ENCODE measurements around the gene RAX2. TPM values are rescaled to one million over a fixed set of nuclear protein-coding genes. Genes with fewer than 3 reads are reported as not detected.
A peak's percentile ranks its signal among the peaks of the same experiment; 100 is the strongest.

Gene RAX2
- total and polyA plus RNA-seq, 4 donors, result 0.01 TPM; not detected in 3

- H3K4me1 ChIP-seq (ENCODE audit: control insufficient read depth in 5 of 5, insufficient read depth in 5 of 5, low read length in 5 of 5), result no peaks in the 10 kb centered on the region
- ATAC-seq (ENCODE audit: insufficient read depth, low FRiP score) (no peak), DNase-seq (no peak)
- H3K36me3 ChIP-seq (ENCODE audit: control insufficient read depth in 4 of 4, insufficient read depth in 4 of 4, low read length in 4 of 4), result no peaks in the 10 kb centered on the region
- no peak for TF ChIP-seq CTCF (IDR thresholded peaks at IDR 0.05; ENCODE audit: control extremely low read depth, extremely low read depth)
- H3K9me3 ChIP-seq (ENCODE audit: control insufficient read depth in 4 of 4, insufficient read depth in 3 of 4, low read length in 3 of 4), result peaks cover 0 to 24% (median 13%) of the 10 kb centered on the region in 4 donors
- 1% methylated on average over 41 to 47 of the region's 47 CpGs for WGBS, 2 donors
- H3K27ac ChIP-seq (ENCODE audit: low read depth in 1 of 2, low read length in 1 of 2), result peak overlapping the region in 1 of 2 donors; percentile 32
- peak overlapping the region; percentile 66 for H3K4me3 ChIP-seq
- H3K9ac ChIP-seq (ENCODE audit: insufficient read depth in 1 of 2, low read length in 2 of 2), result no peak overlapping the region
- peaks cover 0 to 16% (median 7%) of the 10 kb centered on the region in 3 donors for H3K27me3 ChIP-seq (ENCODE audit: control insufficient read depth in 3 of 3, insufficient read depth in 3 of 3, low read length in 2 of 3)
Observed at GRCh38 chr19:3785451-3785937, 13.5 kb upstream of the RAX2 start.

GRCh38 chr19:3784607-3785450 lies 12.8 kb upstream of the RAX2 start:
- ATAC-seq (ENCODE audit: insufficient read depth, low FRiP score) (no peak), DNase-seq (no peak)
- H3K4me3 ChIP-seq, result peak overlapping the region; percentile 14
- no peaks in the 10 kb centered on the region for H3K36me3 ChIP-seq (ENCODE audit: control insufficient read depth in 4 of 4, insufficient read depth in 4 of 4, low read length in 4 of 4)
- 22 to 23% methylated on average over 24 to 25 of the region's 25 CpGs for WGBS, 2 donors
- H3K27me3 ChIP-seq (ENCODE audit: control insufficient read depth in 3 of 3, insufficient read depth in 3 of 3, low read length in 2 of 3), result peaks cover 0 to 16% (median 7%) of the 10 kb centered on the region in 3 donors
- peaks cover 0 to 24% (median 13%) of the 10 kb centered on the region in 4 donors for H3K9me3 ChIP-seq (ENCODE audit: control insufficient read depth in 4 of 4, insufficient read depth in 3 of 4, low read length in 3 of 4)
- H3K27ac ChIP-seq (ENCODE audit: low read depth in 1 of 2, low read length in 1 of 2), result no peak overlapping the region
- no peaks in the 10 kb centered on the region for H3K4me1 ChIP-seq (ENCODE audit: control insufficient read depth in 5 of 5, insufficient read depth in 5 of 5, low read length in 5 of 5)
- no peak overlapping the region for H3K9ac ChIP-seq (ENCODE audit: insufficient read depth in 1 of 2, low read length in 2 of 2)
- TF ChIP-seq CTCF (IDR thresholded peaks at IDR 0.05; ENCODE audit: control extremely low read depth, extremely low read depth), result no peak

GRCh38 chr19:3783660-3784584 lies 11.9 kb upstream of the RAX2 start:
- TF ChIP-seq CTCF (IDR thresholded peaks at IDR 0.05; ENCODE audit: control extremely low read depth, extremely low read depth), result no peak
- Histone ChIP-seq H3K4me3 (no peak overlapping the region), H3K27ac (ENCODE audit: low read depth in 1 of 2, low read length in 1 of 2) (no peak overlapping the region), H3K36me3 (ENCODE audit: control insufficient read depth in 4 of 4, insufficient read depth in 4 of 4, low read length in 4 of 4) (no peaks in the 10 kb centered on the region), H3K9me3 (ENCODE audit: control insufficient read depth in 4 of 4, insufficient read depth in 3 of 4, low read length in 3 of 4) (peaks cover 0 to 24% (median 13%) of the 10 kb centered on the region in 4 donors), H3K27me3 (ENCODE audit: control insufficient read depth in 3 of 3, insufficient read depth in 3 of 3, low read length in 2 of 3) (peaks cover 0 to 16% (median 7%) of the 10 kb centered on the region in 3 donors), H3K4me1 (ENCODE audit: control insufficient read depth in 5 of 5, insufficient read depth in 5 of 5, low read length in 5 of 5) (no peaks in the 10 kb centered on the region), H3K9ac (ENCODE audit: insufficient read depth in 1 of 2, low read length in 2 of 2) (no peak overlapping the region)
- DNase-seq (no peak), ATAC-seq (ENCODE audit: insufficient read depth, low FRiP score) (no peak)
- 80 to 86% methylated on average over 39 to 49 of the region's 49 CpGs for WGBS, 2 donors

Measured in lung (tissue), 12 donors.